IPS-11a (cell line): ENCODE data around the gene FSTL4.
A peak's percentile ranks its signal among the peaks of the same experiment; 100 is the strongest.

Experiments
- H3K4me3 ChIP-seq: one replicate; pipeline ENCODE4 v1.5.1; 2013; ENCODE audit warnings: low read depth, low read length, control low read depth

The FSTL4 gene

GRCh38 chr5:133612249-133612860 is at the start of gene FSTL4:
FSTL4 (minus strand) TSS chr5:133612541.
- H3K4me3 ChIP-seq: peak within 1 kb of the TSS; percentile 33

- no peak overlapping the region for H3K4me3 ChIP-seq
Measured at GRCh38 chr5:133661389-133661788, 49.0 kb upstream of the FSTL4 start.

- no peak overlapping the region for H3K4me3 ChIP-seq
Measured at GRCh38 chr5:133658327-133658726, 46.0 kb upstream of the FSTL4 start.

GRCh38 chr5:133657036-133657435 is 44.7 kb upstream of the FSTL4 start:
- H3K4me3 ChIP-seq: no peak overlapping the region

- no peak overlapping the region for H3K4me3 ChIP-seq
Measured at GRCh38 chr5:133655966-133656365, 43.6 kb upstream of the FSTL4 start.

GRCh38 chr5:133653760-133654049 is 41.4 kb upstream of the FSTL4 start:
- no peak overlapping the region for H3K4me3 ChIP-seq

GRCh38 chr5:133652951-133653759 is 40.8 kb upstream of the FSTL4 start:
- no peak overlapping the region for H3K4me3 ChIP-seq

- H3K4me3 ChIP-seq: no peak overlapping the region
Measured at GRCh38 chr5:133644000-133644865, 31.9 kb upstream of the FSTL4 start.

- no peak overlapping the region for H3K4me3 ChIP-seq
Measured at GRCh38 chr5:133643365-133643764, 31.0 kb upstream of the FSTL4 start.

- no peak overlapping the region for H3K4me3 ChIP-seq
Measured at GRCh38 chr5:133642153-133642722, 29.9 kb upstream of the FSTL4 start.

GRCh38 chr5:133641683-133642082 is 29.3 kb upstream of the FSTL4 start:
- H3K4me3 ChIP-seq: no peak overlapping the region

- H3K4me3 ChIP-seq: no peak overlapping the region
Measured at GRCh38 chr5:133639850-133640528, 27.6 kb upstream of the FSTL4 start.

GRCh38 chr5:133638436-133638835 is 26.1 kb upstream of the FSTL4 start:
- no peak overlapping the region for H3K4me3 ChIP-seq

- no peak overlapping the region for H3K4me3 ChIP-seq
Measured at GRCh38 chr5:133637206-133637605, 24.9 kb upstream of the FSTL4 start.

GRCh38 chr5:133635051-133635450 is 22.7 kb upstream of the FSTL4 start:
- no peak overlapping the region for H3K4me3 ChIP-seq

- no peak overlapping the region for H3K4me3 ChIP-seq
Measured at GRCh38 chr5:133627180-133627579, 14.8 kb upstream of the FSTL4 start.

GRCh38 chr5:133624316-133624715 is 12.0 kb upstream of the FSTL4 start:
- no peak overlapping the region for H3K4me3 ChIP-seq

- H3K4me3 ChIP-seq: no peak overlapping the region
Measured at GRCh38 chr5:133618141-133618540, 5.8 kb upstream of the FSTL4 start.

- no peak overlapping the region for H3K4me3 ChIP-seq
Measured at GRCh38 chr5:133613743-133614142, 1.4 kb upstream of the FSTL4 start.

GRCh38 chr5:133613184-133613583 is 843 bp upstream of the FSTL4 start:
- no peak overlapping the region for H3K4me3 ChIP-seq
